PFSK-1 (cell line): ENCODE measurements around the gene MGMT.

ENCODE experiments used
- FOXP2 ChIP-seq: optimal IDR thresholded peaks from 2 replicates; pipeline ENCODE3; 2011; ENCODE audit warnings: borderline replicate concordance, control low read depth, inconsistent platforms; ENCODE audit not compliant: insufficient read depth; ENCODE audit errors: extremely low read length, extremely low read depth
- POLR2AphosphoS5 ChIP-seq: IDR thresholded peaks from 2 replicates; pipeline ENCODE4 v1.6.1; 2012; ENCODE audit warnings: low read depth, mild to moderate bottlenecking, control low read depth, low read length, moderate library complexity
- REST ChIP-seq, 2 experiments: IDR thresholded peaks; 2 replicates each; pipeline versions ENCODE4 v1.6.1 to v1.8.0; 2011 to 2012; ENCODE audit warnings: low read depth in 2 of 2, low read length in 2 of 2, control low read depth in 1 of 2, inconsistent platforms in 1 of 2, mild to moderate bottlenecking in 1 of 2, moderate library complexity in 1 of 2; ENCODE audit not compliant: insufficient read depth in 1 of 2
- SIN3A ChIP-seq: IDR thresholded peaks from 2 replicates; pipeline ENCODE4 v1.6.1; 2012; ENCODE audit warnings: mild to moderate bottlenecking, low read length, moderate library complexity, borderline replicate concordance; ENCODE audit not compliant: insufficient read depth
- TAF1 ChIP-seq: IDR thresholded peaks from 2 replicates; pipeline ENCODE4 v1.6.1; 2012; ENCODE audit warnings: low read length, control low read depth, borderline replicate concordance; ENCODE audit not compliant: insufficient read depth

Gene MGMT

GRCh38 chr10:129599160-129599559 lies 132.1 kb downstream of the MGMT start:
- TF ChIP-seq TAF1 (no peak), FOXP2 (no peak), POLR2AphosphoS5 (no peak), SIN3A (no peak), REST (IDR thresholded peaks at IDR 0.05; ENCODE audit: insufficient read depth in 1 of 2, low read depth in 2 of 2, low read length in 2 of 2) (no peak)

GRCh38 chr10:129601737-129602136 lies 134.7 kb downstream of the MGMT start:
- no peak for TF ChIP-seq POLR2AphosphoS5

GRCh38 chr10:129602938-129603535 lies 136.0 kb downstream of the MGMT start:
- TF ChIP-seq FOXP2 (no peak), TAF1 (no peak), POLR2AphosphoS5 (no peak), REST (IDR thresholded peaks at IDR 0.05; ENCODE audit: insufficient read depth in 1 of 2, low read depth in 2 of 2, low read length in 2 of 2) (no peak), SIN3A (no peak)

- no peak for TF ChIP-seq FOXP2
- no peak for TF ChIP-seq REST (IDR thresholded peaks at IDR 0.05; ENCODE audit: insufficient read depth in 1 of 2, low read depth in 2 of 2, low read length in 2 of 2)
- no peak for TF ChIP-seq POLR2AphosphoS5
- no peak for TF ChIP-seq SIN3A
These were observed 137.4 kb downstream of the MGMT start for GRCh38 chr10:129604333-129605032.

GRCh38 chr10:129605266-129605985 lies 138.4 kb downstream of the MGMT start:
- TF ChIP-seq REST (IDR thresholded peaks at IDR 0.05; ENCODE audit: insufficient read depth in 1 of 2, low read depth in 2 of 2, low read length in 2 of 2), result no peak
- no peak for TF ChIP-seq TAF1
- TF ChIP-seq SIN3A, result no peak
- no peak for TF ChIP-seq POLR2AphosphoS5
- no peak for TF ChIP-seq FOXP2
